Stimulated activated CD4-positive, alpha-beta T cell treated with anti-CD3 and anti-CD28 coated beads, Interleukin-4, amount 100 ng/mL, for 4 hours (primary cell): Measurements from ENCODE around the gene NCOR2.

ENCODE experiments used
- DNase-seq, 2 experiments: peaks; one replicate each; pipeline ENCODE4 v3.0.0-alpha.2; 2020

Gene NCOR2

GRCh38 chr12:124541322-124541721 lies 26.1 kb downstream of the NCOR2 start:
- no peak for DNase-seq

- DNase-seq: no peak
These were observed 28.0 kb downstream of the NCOR2 start for GRCh38 chr12:124539084-124540041.

GRCh38 chr12:124538194-124539082 lies 29.0 kb downstream of the NCOR2 start:
- no peak for DNase-seq

GRCh38 chr12:124537525-124538193 lies 29.8 kb downstream of the NCOR2 start:
- no peak for DNase-seq

- DNase-seq: no peak
These were observed 30.8 kb downstream of the NCOR2 start for GRCh38 chr12:124536641-124537040.

- no peak for DNase-seq
These were observed 32.4 kb downstream of the NCOR2 start for GRCh38 chr12:124534776-124535740.

- DNase-seq: no peak
These were observed 34.0 kb downstream of the NCOR2 start for GRCh38 chr12:124533456-124533855.

GRCh38 chr12:124532967-124533366 lies 34.4 kb downstream of the NCOR2 start:
- DNase-seq: no peak

- no peak for DNase-seq
These were observed 35.1 kb downstream of the NCOR2 start for GRCh38 chr12:124532331-124532750.

- DNase-seq: no peak
These were observed 35.5 kb downstream of the NCOR2 start for GRCh38 chr12:124531906-124532305.

- DNase-seq: no peak
These were observed 36.1 kb downstream of the NCOR2 start for GRCh38 chr12:124531281-124531745.

GRCh38 chr12:124530637-124531263 lies 36.7 kb downstream of the NCOR2 start:
- no peak for DNase-seq

GRCh38 chr12:124529565-124530276 lies 37.7 kb downstream of the NCOR2 start:
- no peak for DNase-seq

- DNase-seq: no peak
These were observed 39.4 kb downstream of the NCOR2 start for GRCh38 chr12:124527861-124528561.

GRCh38 chr12:124525927-124526692 lies 41.3 kb downstream of the NCOR2 start:
- no peak for DNase-seq

- no peak for DNase-seq
These were observed 42.0 kb downstream of the NCOR2 start for GRCh38 chr12:124525455-124525854.

- no peak for DNase-seq
These were observed 43.0 kb downstream of the NCOR2 start for GRCh38 chr12:124524231-124524925.

GRCh38 chr12:124523071-124523470 lies 44.3 kb downstream of the NCOR2 start:
- DNase-seq: no peak
